ENCODE measurements around the gene DCUN1D2. TPM values are rescaled to one million over a fixed set of nuclear protein-coding genes. Genes with fewer than 3 reads are reported as not detected.

DCUN1D2 gene
- total RNA-seq, 1 donor from 2014 or later = 17.0 TPM

DNA sequence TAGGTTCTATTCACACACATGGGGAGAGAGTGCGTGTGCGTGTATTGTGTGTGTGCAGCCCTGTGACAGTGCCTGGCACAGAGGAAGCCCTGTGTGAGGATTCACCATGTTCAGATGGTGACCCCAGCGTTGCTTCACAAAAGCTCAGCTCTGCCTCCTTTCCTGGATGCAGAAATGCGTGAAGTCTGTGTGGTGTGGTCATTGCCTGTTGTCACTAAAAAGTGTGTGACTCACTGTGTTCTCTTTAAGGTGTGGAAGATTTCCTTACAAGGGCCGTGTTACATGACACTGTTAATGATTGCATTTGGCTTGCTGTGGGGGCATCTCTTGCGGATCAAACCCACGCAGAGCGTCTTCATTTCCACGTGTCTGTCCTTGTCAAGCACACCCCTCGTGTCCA, 19.5 kb upstream of the DCUN1D2 start:
- H3K27me3 Mint-ChIP-seq (ENCODE audit: low read depth) = no peaks in the 10 kb centered on the region
- H3K9me3 Mint-ChIP-seq (ENCODE audit: low read depth) = no peaks in the 10 kb centered on the region
- TF ChIP-seq, protein P1, sequence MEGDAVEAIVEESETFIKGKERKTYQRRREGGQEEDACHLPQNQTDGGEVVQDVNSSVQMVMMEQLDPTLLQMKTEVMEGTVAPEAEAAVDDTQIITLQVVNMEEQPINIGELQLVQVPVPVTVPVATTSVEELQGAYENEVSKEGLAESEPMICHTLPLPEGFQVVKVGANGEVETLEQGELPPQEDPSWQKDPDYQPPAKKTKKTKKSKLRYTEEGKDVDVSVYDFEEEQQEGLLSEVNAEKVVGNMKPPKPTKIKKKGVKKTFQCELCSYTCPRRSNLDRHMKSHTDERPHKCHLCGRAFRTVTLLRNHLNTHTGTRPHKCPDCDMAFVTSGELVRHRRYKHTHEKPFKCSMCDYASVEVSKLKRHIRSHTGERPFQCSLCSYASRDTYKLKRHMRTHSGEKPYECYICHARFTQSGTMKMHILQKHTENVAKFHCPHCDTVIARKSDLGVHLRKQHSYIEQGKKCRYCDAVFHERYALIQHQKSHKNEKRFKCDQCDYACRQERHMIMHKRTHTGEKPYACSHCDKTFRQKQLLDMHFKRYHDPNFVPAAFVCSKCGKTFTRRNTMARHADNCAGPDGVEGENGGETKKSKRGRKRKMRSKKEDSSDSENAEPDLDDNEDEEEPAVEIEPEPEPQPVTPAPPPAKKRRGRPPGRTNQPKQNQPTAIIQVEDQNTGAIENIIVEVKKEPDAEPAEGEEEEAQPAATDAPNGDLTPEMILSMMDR (IDR thresholded peaks at IDR 0.05) = no peak
- no peak overlapping the region for H3K27ac Mint-ChIP-seq (ENCODE audit: unreplicated experiment)
- DNase-seq (ENCODE audit: low spot score) = no peak
- H3K36me3 Mint-ChIP-seq (ENCODE audit: low read depth) = peaks cover 31% of the 10 kb centered on the region
- H3K4me3 Mint-ChIP-seq (ENCODE audit: unreplicated experiment) = no peak overlapping the region
- no peaks in the 10 kb centered on the region for H3K4me1 Mint-ChIP-seq (ENCODE audit: low read depth)

DNA sequence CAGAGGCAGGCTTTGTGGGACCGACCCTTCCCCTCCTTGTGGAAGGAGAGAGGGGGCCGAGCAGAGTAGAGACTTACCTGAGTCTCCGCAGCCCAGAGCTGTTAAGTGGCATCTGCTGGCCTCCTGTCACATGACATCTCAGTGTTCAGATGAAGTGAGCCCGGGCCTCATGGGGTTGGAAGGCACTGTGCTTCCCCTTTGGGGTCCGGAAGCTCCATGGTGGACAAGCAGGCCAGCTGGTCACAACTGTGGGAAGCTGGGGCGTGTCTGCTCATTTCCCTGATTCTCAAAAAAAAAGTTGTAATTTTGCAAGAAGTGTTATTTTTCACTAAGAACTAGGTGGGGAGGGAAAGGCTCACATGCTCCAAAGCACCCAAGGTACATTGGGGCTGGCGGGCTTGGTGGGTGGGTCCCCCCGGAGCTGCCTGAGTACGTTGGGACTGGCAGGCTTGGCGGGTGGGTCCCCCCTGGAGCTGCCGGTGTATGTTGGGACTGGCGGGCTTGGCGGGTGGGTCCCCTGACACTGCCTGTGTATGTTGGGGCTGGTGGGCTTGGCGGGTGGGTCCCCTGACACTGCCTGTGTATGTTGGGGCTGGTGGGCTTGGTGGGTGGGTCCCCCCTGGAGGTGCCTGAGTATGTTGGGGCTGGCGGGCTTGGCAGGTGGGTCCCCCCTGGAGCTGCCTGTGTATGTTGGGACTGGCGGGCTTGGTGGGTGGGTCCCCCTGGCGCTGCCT, 18.2 kb upstream of the DCUN1D2 start:
- peaks cover 29% of the 10 kb centered on the region for H3K36me3 Mint-ChIP-seq (ENCODE audit: low read depth)
- H3K27ac Mint-ChIP-seq (ENCODE audit: unreplicated experiment) = no peak overlapping the region
- no peak for DNase-seq (ENCODE audit: low spot score)
- no peaks in the 10 kb centered on the region for H3K27me3 Mint-ChIP-seq (ENCODE audit: low read depth)
- TF ChIP-seq, protein P1 (IDR thresholded peaks at IDR 0.05) = no peak
- no peak overlapping the region for H3K4me3 Mint-ChIP-seq (ENCODE audit: unreplicated experiment)
- no peaks in the 10 kb centered on the region for H3K4me1 Mint-ChIP-seq (ENCODE audit: low read depth)
- no peaks in the 10 kb centered on the region for H3K9me3 Mint-ChIP-seq (ENCODE audit: low read depth)

DNA sequence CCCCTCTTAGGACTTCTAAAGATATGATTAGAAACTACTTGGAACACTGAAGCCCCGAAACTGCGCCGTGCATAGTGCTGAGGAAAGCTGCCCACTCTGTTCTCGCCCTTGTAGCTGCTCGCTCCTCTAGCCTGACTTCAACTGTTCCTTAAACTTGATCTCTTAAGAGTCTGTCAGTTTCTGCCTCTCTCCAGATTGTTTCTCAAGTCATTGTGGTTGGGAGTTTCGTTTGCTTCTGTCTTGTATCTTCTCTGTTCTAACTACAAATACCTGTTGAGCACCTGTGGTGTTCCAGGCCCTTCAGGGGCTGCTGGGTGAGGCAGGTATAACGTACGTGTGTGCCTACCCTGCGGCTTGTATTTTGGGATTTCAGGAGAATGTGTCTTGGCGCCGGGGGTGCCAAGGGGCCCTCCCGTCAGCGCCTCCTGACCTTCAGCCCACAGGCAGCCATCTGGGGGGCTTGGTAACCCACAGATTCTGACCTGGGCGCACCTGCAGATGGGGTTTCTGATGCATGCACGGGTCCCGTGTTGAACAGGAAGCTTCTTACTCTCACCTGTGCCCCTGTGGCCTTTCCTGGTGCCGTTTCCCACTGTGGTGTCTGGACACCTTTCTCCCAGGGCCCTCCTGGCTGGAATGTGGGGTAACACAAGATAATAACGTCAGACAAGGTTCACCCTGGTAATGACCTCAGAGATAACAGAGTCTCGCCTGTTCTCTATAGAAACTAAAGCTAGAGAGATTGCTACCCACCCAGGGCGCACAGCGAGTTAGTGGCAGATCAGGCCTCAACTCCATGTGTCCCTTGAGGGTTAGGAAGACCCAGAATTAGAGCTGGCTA, 17.2 kb upstream of the DCUN1D2 start:
- TF ChIP-seq, protein P1 (IDR thresholded peaks at IDR 0.05) = no peak
- peaks cover 32% of the 10 kb centered on the region for H3K36me3 Mint-ChIP-seq (ENCODE audit: low read depth)
- no peak for DNase-seq (ENCODE audit: low spot score)
- no peaks in the 10 kb centered on the region for H3K27me3 Mint-ChIP-seq (ENCODE audit: low read depth)
- H3K27ac Mint-ChIP-seq (ENCODE audit: unreplicated experiment) = no peak overlapping the region
- H3K4me3 Mint-ChIP-seq (ENCODE audit: unreplicated experiment) = no peak overlapping the region
- H3K4me1 Mint-ChIP-seq (ENCODE audit: low read depth) = no peaks in the 10 kb centered on the region
- no peaks in the 10 kb centered on the region for H3K9me3 Mint-ChIP-seq (ENCODE audit: low read depth)

DNA sequence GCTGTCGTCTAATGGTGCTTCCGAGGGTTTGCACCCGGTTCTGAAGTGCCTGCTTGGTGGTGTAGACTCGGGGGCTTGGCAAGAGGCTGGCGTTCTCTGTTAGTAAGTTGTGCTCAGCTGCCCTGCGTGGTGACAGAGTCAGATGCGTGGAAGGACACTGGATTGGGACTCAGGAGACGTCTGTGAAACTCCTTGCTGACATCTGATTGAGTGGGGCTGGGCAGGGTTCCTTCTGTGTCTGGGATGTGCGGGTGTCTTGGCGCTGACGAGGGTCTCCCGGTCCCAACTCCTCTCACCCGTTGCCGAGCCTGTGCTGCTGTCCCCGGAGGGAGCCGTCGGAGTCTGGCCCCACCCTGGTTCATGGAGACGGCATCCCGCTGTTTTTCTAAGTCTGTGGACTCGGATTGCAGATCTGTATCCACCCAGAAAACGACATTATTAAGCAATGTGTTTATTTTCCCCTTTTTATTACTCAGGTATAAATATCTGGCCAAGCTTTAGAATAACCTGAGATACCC, 16.4 kb upstream of the DCUN1D2 start:
- Mint-ChIP-seq H3K27ac (ENCODE audit: unreplicated experiment) (no peak overlapping the region), H3K36me3 (ENCODE audit: low read depth) (peaks cover 28% of the 10 kb centered on the region), H3K27me3 (ENCODE audit: low read depth) (no peaks in the 10 kb centered on the region), H3K9me3 (ENCODE audit: low read depth) (no peaks in the 10 kb centered on the region), H3K4me3 (ENCODE audit: unreplicated experiment) (no peak overlapping the region), H3K4me1 (ENCODE audit: low read depth) (no peaks in the 10 kb centered on the region)
- no peak for DNase-seq (ENCODE audit: low spot score)
- TF ChIP-seq, protein P1 (IDR thresholded peaks at IDR 0.05) = no peak

DNA sequence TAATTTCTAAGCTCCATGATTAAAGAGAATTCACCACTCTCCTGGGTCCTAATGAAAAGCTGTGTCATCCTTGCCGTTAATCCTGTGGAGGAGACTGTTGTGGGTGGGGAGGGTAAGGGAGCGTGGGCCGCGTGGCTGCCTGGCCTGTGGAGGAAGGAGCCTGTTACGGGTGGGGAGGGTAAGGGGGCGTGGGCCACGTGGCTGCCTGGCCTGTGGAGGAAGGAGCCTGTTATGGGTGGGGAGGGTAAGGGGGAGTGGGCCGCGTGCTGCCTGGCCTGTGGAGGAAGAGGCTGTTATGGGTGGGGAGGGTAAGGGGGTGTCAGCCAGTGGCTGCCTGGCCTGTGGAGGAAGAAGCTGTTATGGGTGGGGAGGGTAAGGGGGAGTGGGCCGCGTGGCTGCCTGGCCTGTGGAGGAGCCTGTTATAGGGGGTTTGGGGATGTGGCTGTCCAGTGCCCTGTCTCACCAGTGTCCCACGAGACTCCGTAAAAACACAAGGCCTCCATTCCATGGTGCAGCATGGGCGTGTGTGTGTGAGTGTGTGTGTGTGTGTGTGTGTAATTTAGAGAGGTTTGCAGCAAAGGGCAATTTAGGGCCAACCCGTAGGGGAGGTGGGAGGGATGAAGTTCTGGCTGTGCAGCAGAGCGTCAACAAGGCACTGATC, 15.6 kb upstream of the DCUN1D2 start:
- Mint-ChIP-seq H3K4me1 (ENCODE audit: low read depth) (no peaks in the 10 kb centered on the region), H3K4me3 (ENCODE audit: unreplicated experiment) (no peak overlapping the region), H3K9me3 (ENCODE audit: low read depth) (no peaks in the 10 kb centered on the region), H3K27ac (ENCODE audit: unreplicated experiment) (no peak overlapping the region), H3K27me3 (ENCODE audit: low read depth) (no peaks in the 10 kb centered on the region), H3K36me3 (ENCODE audit: low read depth) (peaks cover 33% of the 10 kb centered on the region)
- TF ChIP-seq, protein P1 (IDR thresholded peaks at IDR 0.05) = no peak
- no peak for DNase-seq (ENCODE audit: low spot score)

Data from chondrocyte (in vitro differentiated cells).